H9 (cell line): ENCODE data around the gene FAM32A. TPM values are rescaled to one million over a fixed set of nuclear protein-coding genes. Genes with fewer than 3 reads are reported as not detected.

Experiments used
- DNase-seq: peaks from one replicate; pipeline ENCODE4 v3.0.0-alpha.2; 2017
- H2AFZ ChIP-seq: one replicate; pipeline ENCODE4 v1.6.1; 2013; ENCODE audit warnings: mild to moderate bottlenecking, low read length, control low read depth, moderate library complexity
- H2AK5ac ChIP-seq: 2 replicates; pipeline ENCODE4 v1.6.1; 2013; ENCODE audit warnings: low read length, control low read depth, mixed read lengths; ENCODE audit not compliant: insufficient read length
- H2BK120ac ChIP-seq: one replicate; pipeline ENCODE4 v1.6.1; 2013; ENCODE audit warnings: low read depth, mild to moderate bottlenecking, low read length, control low read depth, inconsistent platforms; ENCODE audit not compliant: poor library complexity, severe bottlenecking
- H2BK12ac ChIP-seq: 2 replicates; pipeline ENCODE4 v1.6.1; 2013; ENCODE audit warnings: low read length, control low read depth, mixed read lengths, low read depth; ENCODE audit not compliant: insufficient read length
- H2BK15ac ChIP-seq: 2 replicates; pipeline ENCODE4 v1.6.1; 2013; ENCODE audit warnings: low read depth, low read length, control low read depth
- H2BK20ac ChIP-seq: one replicate; pipeline ENCODE4 v1.6.1; 2013; ENCODE audit warnings: low read depth, mild to moderate bottlenecking, low read length, control low read depth, inconsistent platforms; ENCODE audit not compliant: poor library complexity, severe bottlenecking
- H2BK5ac ChIP-seq: 2 replicates; pipeline ENCODE4 v1.6.1; 2013; ENCODE audit warnings: low read length, control low read depth, mixed read lengths; ENCODE audit not compliant: insufficient read length
- H3K14ac ChIP-seq: 2 replicates; pipeline ENCODE4 v1.6.1; 2013; ENCODE audit warnings: low read length, control low read depth; ENCODE audit not compliant: insufficient read depth
- H3K18ac ChIP-seq: 2 replicates; pipeline ENCODE4 v1.6.1; 2013; ENCODE audit warnings: low read depth, mild to moderate bottlenecking, mixed read lengths, low read length, control low read depth; ENCODE audit not compliant: insufficient read length
- H3K23ac ChIP-seq: 2 replicates; pipeline ENCODE4 v1.6.1; 2013; ENCODE audit warnings: low read length, control low read depth, mixed read lengths, low read depth; ENCODE audit not compliant: insufficient read length
- H3K23me2 ChIP-seq: 2 replicates; pipeline ENCODE4 v1.6.1; 2013; ENCODE audit warnings: low read depth, mild to moderate bottlenecking, mixed read lengths, low read length, control low read depth; ENCODE audit not compliant: insufficient read length, poor library complexity, severe bottlenecking
- H3K27ac ChIP-seq: 2 replicates; pipeline ENCODE4 v1.5.1; 2013; ENCODE audit warnings: low read length, control low read depth, mixed read lengths, low read depth; ENCODE audit not compliant: insufficient read length
- H3K27me3 ChIP-seq: 2 replicates; pipeline ENCODE4 v1.6.1; 2013; ENCODE audit warnings: low read length, control low read depth, inconsistent platforms; ENCODE audit not compliant: insufficient read depth
- H3K4ac ChIP-seq: 2 replicates; pipeline ENCODE4 v1.6.1; 2013; ENCODE audit warnings: low read depth, mild to moderate bottlenecking, control low read depth, inconsistent platforms, low read length, moderate library complexity
- H3K4me1 ChIP-seq: 2 replicates; pipeline ENCODE4 v1.6.1; 2013; ENCODE audit warnings: low read length, control low read depth, inconsistent platforms; ENCODE audit not compliant: insufficient read depth
- H3K4me2 ChIP-seq: 2 replicates; pipeline ENCODE4 v1.6.1; 2013; ENCODE audit warnings: low read length, control low read depth, mixed read lengths; ENCODE audit not compliant: insufficient read length, insufficient read depth
- H3K56ac ChIP-seq: 2 replicates; pipeline ENCODE4 v1.6.1; 2013; ENCODE audit warnings: low read depth, mild to moderate bottlenecking, mixed read lengths, low read length, control low read depth; ENCODE audit not compliant: insufficient read length
- H3K79me1 ChIP-seq: 2 replicates; pipeline ENCODE4 v1.6.1; 2013; ENCODE audit warnings: low read depth, mild to moderate bottlenecking, moderate library complexity, low read length, control low read depth, inconsistent platforms; ENCODE audit not compliant: insufficient read depth, poor library complexity, severe bottlenecking
- H3K79me2 ChIP-seq: 2 replicates; pipeline ENCODE4 v1.6.1; 2013; ENCODE audit warnings: low read length, control low read depth, inconsistent platforms; ENCODE audit not compliant: insufficient read depth
- H3K9ac ChIP-seq: 2 replicates; pipeline ENCODE4 v1.6.1; 2013; ENCODE audit warnings: low read length, control low read depth, mixed read lengths; ENCODE audit not compliant: insufficient read length; ENCODE audit errors: extremely low read depth
- H3K9me3 ChIP-seq: one replicate; pipeline ENCODE4 v1.6.1; 2013; ENCODE audit warnings: low read depth, low read length, inconsistent platforms; ENCODE audit not compliant: control insufficient read depth
- H3T11ph ChIP-seq: one replicate; pipeline ENCODE4 v1.6.1; 2013; ENCODE audit warnings: mild to moderate bottlenecking, low read length, control low read depth, inconsistent platforms
- H4K20me1 ChIP-seq: one replicate; pipeline ENCODE4 v1.6.1; 2013; ENCODE audit not compliant: control insufficient read depth, insufficient read length, insufficient read depth
- H4K5ac ChIP-seq: 2 replicates; pipeline ENCODE4 v1.6.1; 2013; ENCODE audit warnings: low read depth, mild to moderate bottlenecking, mixed read lengths, low read length, control low read depth; ENCODE audit not compliant: insufficient read length
- H4K8ac ChIP-seq: replicated peaks from 2 replicates; pipeline ENCODE4 v1.6.1; 2013; ENCODE audit warnings: low read length, control low read depth, mixed read lengths, low read depth; ENCODE audit not compliant: insufficient read length
- H4K91ac ChIP-seq: 2 replicates; pipeline ENCODE4 v1.6.1; 2013; ENCODE audit warnings: low read depth, mild to moderate bottlenecking, moderate library complexity, mixed read lengths, low read length, control low read depth; ENCODE audit not compliant: insufficient read length
- H3K27ac Mint-ChIP-seq, 3 experiments: 2 replicates in 2 of 3; 3 replicates in 1 of 3; pipeline ENCODE4 v1.8.0; 2020 to 2021; ENCODE audit warnings: mixed read lengths in 3 of 3, mild to moderate bottlenecking in 1 of 3, moderate library complexity in 1 of 3
- H3K27me3 Mint-ChIP-seq: 2 replicates; pipeline ENCODE4 v1.8.0; 2021; ENCODE audit warnings: low read depth, mild to moderate bottlenecking, moderate library complexity, mixed read lengths
- H3K36me3 Mint-ChIP-seq, 3 experiments: 2 replicates in 2 of 3; 3 replicates in 1 of 3; pipeline ENCODE4 v1.8.0; 2020 to 2021; ENCODE audit warnings: low read depth in 3 of 3, mixed read lengths in 3 of 3; ENCODE audit not compliant: insufficient read depth in 1 of 3
- H3K4me1 Mint-ChIP-seq, 2 experiments: 2 replicates each; pipeline ENCODE4 v1.8.0; 2020; ENCODE audit warnings: mixed read lengths in 2 of 2
- H3K4me3 Mint-ChIP-seq, 2 experiments: 2 replicates in 1 of 2; 3 replicates in 1 of 2; pipeline ENCODE4 v1.8.0; 2020 to 2021; ENCODE audit warnings: mild to moderate bottlenecking in 2 of 2, mixed read lengths in 2 of 2, moderate library complexity in 1 of 2
- H3K9me3 Mint-ChIP-seq, 2 experiments: 2 replicates in 1 of 2; 3 replicates in 1 of 2; pipeline ENCODE4 v1.8.0; 2020; ENCODE audit warnings: mild to moderate bottlenecking in 2 of 2, mixed read lengths in 2 of 2, moderate library complexity in 1 of 2
- CTCF ChIP-seq: fragments of 200-600 bp; sonication (generic); conservative IDR thresholded peaks from 3 replicates; pipeline ENCODE4 v1.8.0; 2021; ENCODE audit warnings: antibody characterized with exemption, mild to moderate bottlenecking
- WGBS: extraction: QIAGEN DNeasy Blood & Tissue Kit; methylation state at CpG from one replicate; pipeline ENCODE4 v1.1.7; 2013; ENCODE audit warnings: missing lambda C conversion rate, low lambda C conversion rate, mixed read lengths; ENCODE audit not compliant: insufficient read length; ENCODE audit errors: extremely low coverage; 5-methylcytosine and 5-hydroxymethylcytosine counted together
- total RNA-seq: library from RNA; stranded (reverse); gene quantifications from 2 replicates; pipeline ENCODE4 v1.2.1, GENCODE V29; 2021

The FAM32A gene
- total RNA-seq, 1 experiment from 2014 or later: 91.9 TPM

DNA sequence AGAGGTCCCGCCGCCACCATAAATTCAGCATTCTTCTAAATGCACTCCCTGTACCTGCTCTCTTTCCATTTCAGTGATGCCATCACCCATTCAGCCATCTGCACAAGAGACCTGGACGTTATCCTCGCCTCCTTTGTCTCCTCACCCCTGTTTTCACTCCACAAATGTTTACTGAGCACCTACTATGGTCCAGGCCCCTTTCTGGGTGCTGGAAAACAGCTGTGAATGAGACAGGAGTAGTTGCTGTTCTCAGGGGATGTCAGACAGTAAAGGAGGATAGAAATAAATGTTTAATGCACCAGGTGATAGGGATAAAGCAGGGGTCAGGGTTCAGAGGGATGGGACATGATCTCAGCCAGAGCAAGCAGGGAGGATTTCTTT lies 15.8 kb downstream of the FAM32A start:
- H2AFZ ChIP-seq: no peak overlapping the region
- no peak overlapping the region for H3K18ac ChIP-seq
- no peak overlapping the region for H3K56ac ChIP-seq
- no peaks in the 10 kb centered on the region for H3K79me1 ChIP-seq
- H3T11ph ChIP-seq: no peak overlapping the region
- no peak overlapping the region for H3K23ac ChIP-seq
- no peaks in the 10 kb centered on the region for H3K27me3 ChIP-seq
- H3K23me2 ChIP-seq: peaks cover 2% of the 10 kb centered on the region
- H3K4ac ChIP-seq: no peak overlapping the region
- no peak overlapping the region for H3K14ac ChIP-seq
- DNase-seq: no peak
- Mint-ChIP-seq H3K9me3 (no peaks in the 10 kb centered on the region), H3K36me3 (peaks cover 2 to 9% (median 8%) of the 10 kb centered on the region in 3 experiments; a peak in 2 of 7 replicates), H3K27ac (peak overlapping the region in 1 of 3 experiments; percentile 81; a peak in 3 of 7 replicates), H3K4me1 (peaks cover 10% of the 10 kb centered on the region in 2 experiments), H3K4me3 (no peak overlapping the region), H3K27me3 (no peaks in the 10 kb centered on the region)
- H2BK15ac ChIP-seq: no peak overlapping the region
- H4K8ac ChIP-seq: no peak overlapping the region
- H3K4me2 ChIP-seq: no peak overlapping the region
- no peak overlapping the region for H4K5ac ChIP-seq
- H2BK120ac ChIP-seq: no peak overlapping the region
- no peak for TF ChIP-seq CTCF
- H3K4me1 ChIP-seq: no peaks in the 10 kb centered on the region; the same call in 1 of the 2 replicates
- no peak overlapping the region for H2BK5ac ChIP-seq
- no peak overlapping the region for H3K9ac ChIP-seq
- H4K20me1 ChIP-seq: no peaks in the 10 kb centered on the region
- no peak overlapping the region for H3K27ac ChIP-seq
- no peak overlapping the region for H2BK12ac ChIP-seq
- no peak overlapping the region for H2BK20ac ChIP-seq
- H3K9me3 ChIP-seq: no peaks in the 10 kb centered on the region
- H2AK5ac ChIP-seq: no peak overlapping the region
- H3K79me2 ChIP-seq: no peaks in the 10 kb centered on the region
- no peak overlapping the region for H4K91ac ChIP-seq
- no CpG with 5 or more reads among the region's 4 CpGs for WGBS
